Thyroid gland (tissue), 4 donors: ENCODE measurements around the gene GTF2IRD2. TPM values are rescaled to one million over a fixed set of nuclear protein-coding genes. Genes with fewer than 3 reads are reported as not detected.
A peak's percentile ranks its signal among the peaks of the same experiment; 100 is the strongest.
"Not testable (repeated sequence)": the region's sequence is repeated elsewhere in the genome, so short reads cannot be mapped to it uniquely, and the experiment has no call there.

Source experiments
- DNase-seq, 2 donors: peaks; one replicate each; pipeline ENCODE4 v3.0.0-alpha.2; 2019
- H3K27ac ChIP-seq, 3 donors: fragments of 200-600 bp; sonication (generic); 1 replicate in 2 of 3; 2 replicates in 1 of 3; pipeline ENCODE4 v1.5.1; 2016 to 2019; ENCODE audit warnings: mild to moderate bottlenecking in 1 of 3, moderate library complexity in 1 of 3
- H3K27me3 ChIP-seq: fragments of 200-600 bp; sonication (generic); one replicate; pipeline ENCODE4 v1.5.1; 2019
- H3K36me3 ChIP-seq, 2 donors: fragments of 200-600 bp; sonication (generic); one replicate each; pipeline ENCODE4 v1.5.1; 2016 to 2019
- H3K4me1 ChIP-seq, 2 donors: fragments of 200-600 bp; sonication (generic); one replicate each; pipeline ENCODE4 v1.5.1; 2017 to 2019
- H3K4me3 ChIP-seq, 3 donors: fragments of 200-600 bp; sonication (generic); replicated peaks in 1 of 3; 1 replicate in 2 of 3; 2 replicates in 1 of 3; pipeline ENCODE4 v1.5.1; 2016; ENCODE audit warnings: mild to moderate bottlenecking in 1 of 3
- H3K9me3 ChIP-seq: fragments of 200-600 bp; sonication (generic); one replicate; pipeline ENCODE4 v1.5.1; 2017
- WGBS, 2 donors: methylation state at CpG; one replicate each; pipeline ENCODE4 v1.1.5; 2017; 5-methylcytosine and 5-hydroxymethylcytosine counted together
- intact Hi-C: fragments of 100-400 bp; cut with DNase I; formaldehyde crosslinking; loops from one replicate; pipeline ENCODE4 v1.15.1; 2023
- total RNA-seq, 4 donors: library from RNA; depleted of rRNA; stranded (reverse); fragments of >200 nt; gene quantifications; one replicate each; pipeline ENCODE4 v1.2.3, GENCODE V29; 2016

Gene GTF2IRD2
- total RNA-seq, 4 donors from 2014 or later = 16.9 to 48.5 (median 26.6) TPM

- H3K36me3 ChIP-seq, H3K27me3 ChIP-seq, intact Hi-C loops, H3K9me3 ChIP-seq, DNase-seq, H3K4me1 ChIP-seq, H3K27ac ChIP-seq, H3K4me3 ChIP-seq: not testable (repeated sequence)
- 93 to 100% methylated on average over 3 of the region's 4 CpGs for WGBS, 2 donors
Measured at GRCh38 chr7:74830411-74830810, 21.0 kb downstream of the GTF2IRD2 start.

- H3K4me1 ChIP-seq, H3K27me3 ChIP-seq, intact Hi-C loops, H3K4me3 ChIP-seq, H3K36me3 ChIP-seq, DNase-seq, H3K27ac ChIP-seq, H3K9me3 ChIP-seq: not testable (repeated sequence)
- WGBS, 2 donors = 88 to 91% methylated on average over 2 to 4 of the region's 4 CpGs
Measured at GRCh38 chr7:74829959-74830358, 21.4 kb downstream of the GTF2IRD2 start.

- intact Hi-C loops, H3K4me3 ChIP-seq, H3K9me3 ChIP-seq, H3K27me3 ChIP-seq, H3K27ac ChIP-seq, DNase-seq, H3K4me1 ChIP-seq, H3K36me3 ChIP-seq: not testable (repeated sequence)
- 100% methylated on average over 2 of the region's 5 CpGs; no CpG with 5 or more reads in 1 of the 2 donors for WGBS, 2 donors
Measured at GRCh38 chr7:74821259-74821658, 30.1 kb downstream of the GTF2IRD2 start.

GRCh38 chr7:74820146-74820805, 31.1 kb downstream of the GTF2IRD2 start:
- WGBS, 2 donors = no CpG with 5 or more reads among the region's 23 CpGs
- H3K4me1 ChIP-seq, H3K4me3 ChIP-seq, H3K36me3 ChIP-seq, DNase-seq, intact Hi-C loops, H3K27me3 ChIP-seq, H3K27ac ChIP-seq, H3K9me3 ChIP-seq: not testable (repeated sequence)

GRCh38 chr7:74815882-74816281, 35.5 kb downstream of the GTF2IRD2 start:
- H3K4me1 ChIP-seq, H3K27me3 ChIP-seq, H3K36me3 ChIP-seq, H3K4me3 ChIP-seq, intact Hi-C loops, H3K27ac ChIP-seq, H3K9me3 ChIP-seq, DNase-seq: not testable (repeated sequence)
- no CpG with 5 or more reads among the region's 3 CpGs for WGBS, 2 donors

- H3K9me3 ChIP-seq, H3K36me3 ChIP-seq, H3K27ac ChIP-seq, DNase-seq, intact Hi-C loops, H3K4me3 ChIP-seq, H3K27me3 ChIP-seq, H3K4me1 ChIP-seq: not testable (repeated sequence)
- WGBS, 2 donors = 76 to 92% methylated on average over 1 of the region's 4 CpGs
Measured at GRCh38 chr7:74798644-74799043, 52.8 kb downstream of the GTF2IRD2 start.

GRCh38 chr7:74797848-74798622, 53.4 kb downstream of the GTF2IRD2 start:
- H3K36me3 ChIP-seq, H3K4me3 ChIP-seq, H3K27ac ChIP-seq, DNase-seq, H3K4me1 ChIP-seq, H3K27me3 ChIP-seq, intact Hi-C loops, H3K9me3 ChIP-seq: not testable (repeated sequence)
- 97 to 100% methylated on average over 3 to 8 of the region's 27 CpGs for WGBS, 2 donors

- DNase-seq, H3K27me3 ChIP-seq, H3K4me1 ChIP-seq, H3K27ac ChIP-seq, H3K36me3 ChIP-seq, H3K4me3 ChIP-seq, intact Hi-C loops, H3K9me3 ChIP-seq: not testable (repeated sequence)
- WGBS, 2 donors = no CpG with 5 or more reads among the region's 24 CpGs
Measured at GRCh38 chr7:74789200-74789736, 62.1 kb downstream of the GTF2IRD2 start.

- WGBS, 2 donors = 0% methylated on average over 1 of the region's 82 CpGs; no CpG with 5 or more reads in 1 of the 2 donors
- H3K9me3 ChIP-seq, H3K36me3 ChIP-seq, H3K4me1 ChIP-seq, intact Hi-C loops, H3K27ac ChIP-seq, H3K4me3 ChIP-seq, H3K27me3 ChIP-seq: not testable (repeated sequence)
- DNase-seq = peak; percentile 94 to 95
Measured at GRCh38 chr7:74788369-74789150, 62.8 kb downstream of the GTF2IRD2 start.

GRCh38 chr7:74783595-74783994, 67.8 kb downstream of the GTF2IRD2 start:
- H3K27ac ChIP-seq, H3K27me3 ChIP-seq, H3K4me1 ChIP-seq, H3K36me3 ChIP-seq, DNase-seq, H3K4me3 ChIP-seq, intact Hi-C loops, H3K9me3 ChIP-seq: not testable (repeated sequence)
- 80 to 89% methylated on average over 2 of the region's 5 CpGs for WGBS, 2 donors

GRCh38 chr7:74781746-74782145, 69.7 kb downstream of the GTF2IRD2 start:
- intact Hi-C loops, H3K9me3 ChIP-seq: not testable (repeated sequence)
- 67 to 71% methylated on average over 4 to 5 of the region's 6 CpGs for WGBS, 2 donors

GRCh38 chr7:74779053-74779452, 72.4 kb downstream of the GTF2IRD2 start:
- H3K27me3 ChIP-seq, H3K4me1 ChIP-seq, H3K36me3 ChIP-seq, H3K9me3 ChIP-seq, DNase-seq, intact Hi-C loops, H3K27ac ChIP-seq, H3K4me3 ChIP-seq: not testable (repeated sequence)
- WGBS, 2 donors = no CpG with 5 or more reads among the region's 17 CpGs

More at GRCh38 chr7:74781746-74782145, 69.7 kb downstream of the GTF2IRD2 start:
- H3K36me3 ChIP-seq, H3K4me1 ChIP-seq, H3K4me3 ChIP-seq, H3K27me3 ChIP-seq, DNase-seq, H3K27ac ChIP-seq: not testable (repeated sequence)
